Kasumi-1 (cell line): Measurements from ENCODE around the gene ZNF710.

Experiments
- DNase-seq, 2 experiments: peaks; one replicate each; lab custom pipeline; 2025; lab: John Stamatoyannopoulos, UW

ZNF710 gene

DNA sequence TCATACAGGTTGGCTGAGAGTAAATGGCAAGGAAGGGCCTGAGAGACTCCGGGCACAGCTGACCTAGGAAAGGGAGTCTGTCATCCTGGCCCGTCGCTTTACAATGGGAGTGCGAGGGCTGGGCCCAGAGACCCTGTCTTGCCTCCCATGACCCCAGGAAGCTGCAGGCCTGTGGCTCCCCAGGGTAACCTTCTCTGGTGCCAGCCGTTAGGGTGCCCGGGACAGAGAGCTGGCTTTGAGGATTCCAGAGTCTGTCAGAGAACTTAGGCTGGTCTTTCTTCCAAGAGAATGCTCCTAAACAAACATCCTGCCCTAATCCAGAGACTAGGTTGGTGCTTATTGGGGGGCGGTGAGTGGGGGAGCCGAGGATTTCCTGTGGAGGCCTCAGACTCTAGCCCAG, 18.5 kb downstream of the ZNF710 start:
- DNase-seq, result no peak

DNA sequence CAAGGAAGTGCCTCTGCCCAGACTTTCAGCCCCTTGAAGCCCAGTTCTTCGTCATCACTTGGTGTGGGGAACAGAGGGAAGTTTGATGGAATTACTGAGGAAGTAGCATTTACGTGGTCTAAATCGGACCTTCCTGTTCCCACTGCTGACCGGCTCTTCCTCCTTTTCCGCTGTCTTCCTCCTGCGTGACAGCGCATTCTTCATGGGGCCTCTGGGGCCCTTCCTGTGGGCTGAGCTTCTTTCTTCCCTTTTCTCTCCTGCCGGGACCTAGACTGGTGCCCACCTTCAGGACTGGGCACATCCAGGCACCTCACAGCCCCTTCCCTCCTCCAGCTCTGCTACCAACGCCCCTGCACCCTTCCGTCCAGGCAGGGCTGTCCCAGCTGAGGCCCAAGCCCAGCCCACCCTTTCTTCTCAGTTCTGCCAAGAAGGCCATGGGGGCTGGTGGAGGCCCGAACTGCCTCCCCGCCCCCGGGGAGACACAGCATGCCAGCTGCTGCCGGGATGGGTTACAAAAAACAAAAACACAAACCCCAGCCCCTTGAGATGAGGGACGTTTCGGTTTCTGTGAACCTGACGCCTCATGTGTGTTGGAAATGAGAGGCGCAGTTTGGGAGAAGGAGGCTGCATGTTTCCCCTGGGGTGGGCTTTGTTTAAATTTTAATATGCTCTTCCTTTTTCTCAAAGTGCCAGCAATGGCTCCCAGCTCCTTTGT, 19.1 kb downstream of the ZNF710 start:
- DNase-seq, result peak; percentile 40 to 41

DNA sequence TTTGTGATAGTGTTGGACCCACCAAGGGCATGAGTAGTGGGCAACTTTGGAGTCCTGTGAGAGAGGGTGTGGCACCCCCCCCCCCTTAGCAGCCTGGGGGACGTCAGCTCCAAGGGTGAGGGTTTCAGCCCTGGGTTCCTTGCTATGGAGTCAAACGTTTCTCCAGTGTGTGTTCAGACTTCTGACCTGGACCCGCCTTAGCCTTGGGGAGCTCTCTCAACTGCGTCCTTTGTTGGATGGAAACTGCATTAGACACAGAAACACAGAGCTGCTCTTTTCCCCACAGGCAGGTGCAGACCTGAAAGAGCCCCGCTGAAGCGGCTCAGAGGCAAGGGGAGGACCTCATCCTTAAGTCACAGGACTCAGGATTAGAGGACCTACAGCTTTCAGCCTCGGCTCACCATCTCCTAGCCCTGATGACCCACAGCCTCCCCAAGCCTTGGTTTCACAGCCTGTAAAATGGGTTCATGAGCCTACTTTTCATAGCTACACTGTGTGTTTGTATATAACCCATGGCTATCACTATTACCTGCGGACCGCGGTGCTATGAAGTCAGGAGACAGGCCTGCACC, 19.9 kb downstream of the ZNF710 start:
- DNase-seq, result no peak

DNA sequence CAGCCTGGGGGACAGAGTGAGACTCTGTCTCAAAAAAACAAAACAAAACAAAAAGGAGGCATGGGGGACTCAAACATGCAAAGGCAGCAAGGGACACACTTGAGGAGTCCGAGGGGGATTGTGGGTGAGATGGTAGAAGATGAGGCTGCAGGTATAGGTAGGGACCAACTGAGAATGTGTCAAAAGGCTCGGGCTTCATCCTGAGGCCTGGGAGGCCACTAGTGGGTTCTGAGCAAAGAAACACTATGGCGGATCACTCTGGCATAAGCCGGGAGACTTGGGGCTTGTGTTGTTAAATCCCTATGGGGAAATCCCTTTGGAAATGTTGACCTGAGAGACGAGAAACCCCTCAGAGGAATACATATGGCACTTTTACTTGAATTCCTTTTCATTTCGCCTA, 21.2 kb downstream of the ZNF710 start:
- DNase-seq, result no peak

DNA sequence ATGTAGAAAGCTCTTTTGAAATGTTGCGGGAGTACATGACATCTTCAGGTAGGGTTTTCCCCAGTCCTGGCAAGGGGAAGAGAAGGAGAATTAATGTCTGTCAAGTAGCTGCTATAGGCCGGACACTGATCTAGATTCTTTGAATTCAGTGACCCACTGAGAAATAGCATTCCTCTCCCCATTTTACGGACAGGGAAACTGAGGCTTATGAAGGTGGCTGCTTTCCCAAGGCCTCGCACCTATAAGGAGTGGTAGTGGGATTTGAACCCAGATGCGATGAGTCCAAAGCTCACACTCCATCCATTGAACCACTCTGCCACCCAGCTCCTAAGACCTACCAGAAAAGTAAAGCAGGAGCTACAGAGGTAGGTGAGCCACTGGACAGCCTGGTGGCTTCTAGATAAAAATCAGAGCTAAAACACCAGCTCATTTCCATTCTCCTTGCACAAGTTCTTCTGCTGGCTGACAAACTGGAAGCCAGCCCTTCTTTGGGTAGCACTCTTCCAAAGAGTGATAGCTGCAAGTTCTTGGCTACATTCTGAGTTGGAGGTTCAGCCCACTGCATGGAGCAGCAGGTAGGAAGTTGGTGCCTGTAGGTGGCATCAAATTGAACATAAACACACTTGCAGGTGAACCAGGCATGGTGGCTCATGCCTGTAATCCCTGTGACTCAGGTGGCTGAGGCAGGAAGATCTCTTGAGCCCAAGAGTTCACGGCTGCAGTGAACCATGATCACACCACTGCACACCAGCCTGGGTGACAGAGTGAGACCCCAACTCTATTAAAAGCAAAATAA, 22.0 kb downstream of the ZNF710 start:
- no peak for DNase-seq

DNA sequence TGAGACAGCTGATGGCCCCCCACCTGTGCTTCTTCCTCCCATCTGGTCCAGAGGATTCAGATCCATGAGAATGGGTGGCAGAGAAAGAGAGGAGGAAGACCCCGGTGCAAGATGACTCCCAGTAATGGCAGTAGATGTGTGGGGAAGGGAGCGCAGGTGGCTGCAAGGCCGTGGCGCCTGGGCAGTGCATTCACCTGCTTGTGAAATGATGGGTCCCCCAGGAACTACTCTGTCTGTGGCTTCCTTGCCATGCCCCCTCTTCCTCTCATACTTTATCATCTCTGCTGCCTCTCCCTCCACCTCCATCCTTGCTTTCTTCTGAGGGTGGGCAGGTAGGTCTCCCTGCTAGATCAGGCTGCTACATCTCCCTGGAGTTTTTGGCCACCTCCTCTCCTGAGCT, 23.3 kb downstream of the ZNF710 start:
- DNase-seq, result no peak

DNA sequence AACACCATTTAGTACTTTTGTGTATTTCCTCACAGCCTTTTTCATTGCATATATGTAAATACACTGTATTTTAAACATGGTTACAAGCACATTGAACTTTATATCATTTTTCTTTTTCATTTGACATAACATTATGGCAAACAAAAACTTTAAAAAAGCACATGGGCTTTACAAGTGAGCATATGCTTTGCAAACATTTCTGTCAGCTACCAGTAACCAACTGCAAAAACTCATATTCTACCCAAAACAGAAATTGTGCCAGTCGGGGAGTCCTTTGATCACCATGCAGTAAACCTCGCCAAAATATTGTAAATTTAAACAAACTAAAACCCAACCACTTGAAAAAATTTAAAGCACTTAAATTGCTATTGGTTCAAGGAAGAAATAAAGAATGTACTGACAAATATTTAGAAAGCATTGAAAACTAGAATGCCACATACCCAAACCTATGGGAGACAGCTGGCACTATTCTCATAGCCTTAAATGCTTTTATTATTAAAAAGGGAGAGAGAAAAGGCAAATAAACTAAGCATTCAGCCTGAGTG, 24.4 kb downstream of the ZNF710 start:
- DNase-seq, result no peak

DNA sequence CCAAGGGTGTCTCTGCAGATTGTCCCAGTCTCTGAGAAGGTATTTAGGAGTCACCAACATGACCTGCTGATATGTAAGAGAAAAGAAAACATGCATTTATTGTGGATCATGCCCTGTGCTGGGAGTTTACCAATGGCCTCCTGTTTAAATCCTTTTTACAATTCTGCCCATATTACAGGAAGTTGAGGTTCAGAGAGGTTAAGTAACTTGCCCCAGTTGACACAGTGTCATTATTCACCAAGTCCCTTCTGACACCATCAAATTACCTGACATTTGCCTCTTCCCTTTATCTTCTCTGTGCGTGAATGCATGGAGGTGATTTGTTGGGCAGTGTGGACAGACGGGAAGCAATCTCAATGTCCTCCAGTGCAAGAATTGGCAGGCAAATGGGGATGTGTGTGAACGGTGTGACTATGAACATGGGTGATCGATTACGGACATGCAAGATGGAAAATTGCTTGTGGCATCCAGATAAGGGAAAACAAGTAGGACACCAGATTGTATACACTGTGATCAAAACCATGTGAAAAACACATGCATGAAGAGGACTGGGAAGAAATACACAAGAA, 27.3 kb downstream of the ZNF710 start:
- no peak for DNase-seq

DNA sequence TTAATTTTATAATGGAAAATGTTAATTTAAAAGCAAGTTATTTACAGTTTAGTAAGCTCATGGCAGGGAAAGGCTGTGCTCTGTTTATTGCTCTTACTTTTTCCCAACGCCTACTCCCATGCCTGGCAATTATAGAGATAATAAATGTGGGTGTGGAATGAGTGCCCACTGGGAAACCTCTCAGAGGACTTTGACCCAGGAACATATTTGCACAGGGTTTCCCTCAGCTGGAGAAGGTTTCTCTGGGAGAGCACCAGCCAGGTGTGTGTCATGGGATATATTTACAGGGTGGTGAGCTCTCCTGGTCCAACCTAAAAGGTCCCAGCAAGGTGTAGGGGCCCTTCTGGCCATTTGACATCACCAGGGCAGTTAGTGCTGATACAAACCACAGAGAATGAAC, 27.9 kb downstream of the ZNF710 start:
- DNase-seq, result no peak

DNA sequence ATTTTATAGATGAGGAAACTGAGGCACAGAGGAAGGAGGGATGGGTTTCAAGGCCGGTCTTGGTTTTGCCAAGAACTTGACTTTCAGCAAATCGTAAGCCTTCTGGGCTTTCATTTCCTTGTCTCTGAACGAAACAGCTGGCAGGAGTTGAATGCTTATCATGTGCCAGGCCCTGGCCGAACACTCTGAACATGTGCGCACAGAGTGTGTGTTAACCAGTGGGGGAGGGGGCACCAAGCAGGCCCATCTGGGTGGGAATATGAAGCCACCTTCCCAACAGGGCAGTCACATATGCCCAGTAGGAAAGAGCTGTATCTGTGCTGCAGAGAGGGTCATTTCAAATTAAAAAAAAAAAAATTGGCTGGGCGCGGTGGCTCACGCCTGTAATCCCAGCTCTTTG, 29.3 kb downstream of the ZNF710 start:
- no peak for DNase-seq

DNA sequence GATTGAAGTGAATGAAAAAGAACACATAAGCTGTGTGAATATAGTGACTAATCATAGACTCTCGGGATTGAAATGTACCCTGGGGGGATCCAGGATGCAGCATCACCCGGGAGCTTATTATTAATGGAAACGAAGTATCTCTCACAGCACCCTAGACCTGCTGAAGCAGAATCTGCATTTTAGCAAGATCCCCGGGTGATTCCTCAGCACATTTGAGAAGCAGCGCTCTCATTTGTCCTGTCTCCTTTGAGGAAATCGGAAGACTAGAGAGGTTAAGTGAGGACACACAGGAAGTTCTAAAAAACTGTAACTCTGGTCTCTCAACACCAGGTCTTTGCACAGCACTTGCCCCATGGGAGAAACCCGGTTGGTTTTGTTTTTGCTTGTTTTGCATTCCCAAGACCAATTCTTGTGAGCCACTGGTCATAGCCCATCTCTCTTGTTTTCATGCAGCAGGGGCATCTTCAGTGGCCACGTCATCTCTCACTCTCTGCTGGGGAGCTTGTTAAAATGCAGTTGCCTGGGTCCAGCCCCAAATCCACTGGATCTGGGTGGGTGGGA, 30.2 kb downstream of the ZNF710 start:
- peak; percentile 93 to 94 for DNase-seq

DNA sequence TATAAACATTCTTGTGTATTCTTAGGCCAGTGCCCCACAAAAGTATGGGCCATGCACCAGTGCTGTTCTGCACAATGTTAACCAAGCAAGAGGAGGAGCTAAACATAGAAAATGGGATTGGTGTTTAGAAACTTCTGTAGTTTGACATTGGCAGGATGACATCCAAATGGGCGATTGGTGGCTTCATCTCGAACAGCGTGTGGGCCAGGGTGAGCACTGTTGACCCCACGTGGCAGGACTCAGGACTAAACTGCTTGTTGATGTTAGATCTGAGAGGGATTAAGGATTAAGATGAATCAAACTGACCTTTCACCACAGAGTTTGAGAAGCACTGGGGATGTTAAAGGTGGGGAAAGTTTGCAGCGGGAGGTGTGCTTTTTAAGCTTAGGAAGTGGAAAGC, 31.9 kb downstream of the ZNF710 start:
- no peak for DNase-seq

DNA sequence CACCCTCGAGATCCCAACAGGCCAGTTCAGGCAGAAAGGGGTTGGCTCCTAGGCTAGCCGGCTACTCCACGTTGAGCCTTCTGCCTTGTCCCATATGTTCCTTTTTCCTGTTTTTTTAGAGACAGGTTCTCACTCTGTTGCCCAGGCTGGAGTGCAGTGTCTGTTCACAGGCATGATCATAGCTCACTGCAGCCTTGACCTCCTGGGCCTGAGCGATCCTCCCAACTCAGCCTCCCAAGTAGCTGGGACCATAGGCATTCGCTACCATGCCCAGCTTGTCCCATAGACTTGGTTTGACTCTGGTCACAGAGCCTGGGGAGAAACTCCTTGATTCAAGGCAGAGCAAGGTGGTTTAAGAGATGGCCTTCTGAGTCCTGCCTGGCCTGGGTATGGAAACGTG, 32.3 kb downstream of the ZNF710 start:
- no peak for DNase-seq

DNA sequence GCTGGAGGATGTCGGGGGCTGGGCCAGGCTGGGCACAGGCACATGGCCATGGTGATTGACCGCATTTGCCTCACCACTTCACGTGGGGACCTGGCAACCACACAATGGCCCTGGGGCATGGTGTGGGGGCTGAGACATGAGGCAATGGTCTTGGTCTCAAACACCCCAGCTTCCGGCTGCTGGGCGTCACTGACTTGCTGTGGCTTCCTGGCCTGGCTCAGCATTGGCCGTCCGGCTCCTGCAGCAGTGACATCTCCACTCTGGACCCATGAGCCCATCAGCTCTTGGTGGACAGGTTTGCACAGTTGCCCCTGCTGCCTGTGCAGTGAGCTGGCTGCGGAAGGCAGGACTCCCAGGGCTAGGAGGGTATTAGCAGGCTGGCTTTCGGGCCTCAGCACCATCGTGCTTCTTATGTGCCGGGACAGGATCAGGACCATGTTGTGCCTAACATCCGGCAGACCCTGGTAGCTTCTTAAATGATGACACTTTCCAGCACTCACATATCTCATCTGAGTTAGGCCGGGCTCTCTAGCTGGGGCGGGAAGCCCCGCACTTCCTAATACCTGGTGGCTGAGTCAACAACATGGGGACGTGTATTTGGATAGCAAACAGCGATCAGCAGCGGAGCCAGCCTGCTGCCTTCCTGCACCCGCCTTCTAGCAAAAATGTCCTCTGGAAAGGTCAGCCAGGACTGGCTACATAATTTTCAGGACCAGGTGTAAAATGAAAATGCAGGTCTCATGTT, 34.1 kb downstream of the ZNF710 start:
- peak; percentile 58 to 63 for DNase-seq

DNA sequence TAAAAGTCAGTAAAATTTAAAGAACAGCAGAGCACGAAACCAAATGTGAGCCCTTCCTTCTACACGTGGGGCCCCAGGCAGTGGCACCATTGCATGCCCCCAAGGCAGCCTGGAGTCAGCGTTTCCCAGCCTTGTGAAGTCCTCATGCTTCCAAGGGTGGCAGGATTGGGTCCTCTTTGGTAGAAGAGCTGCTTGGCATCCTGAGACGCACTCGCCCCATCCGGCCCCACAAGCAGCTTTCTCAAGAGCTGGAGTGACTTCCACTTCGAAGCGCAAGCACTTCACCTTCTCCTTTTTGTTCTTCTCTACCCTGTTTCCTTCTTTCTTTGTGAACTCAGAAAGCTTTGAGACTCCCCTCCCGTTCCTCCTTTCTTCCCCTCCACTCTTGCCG, 34.7 kb downstream of the ZNF710 start:
- peak in 1 of 2 experiments; percentile 55 for DNase-seq

DNA sequence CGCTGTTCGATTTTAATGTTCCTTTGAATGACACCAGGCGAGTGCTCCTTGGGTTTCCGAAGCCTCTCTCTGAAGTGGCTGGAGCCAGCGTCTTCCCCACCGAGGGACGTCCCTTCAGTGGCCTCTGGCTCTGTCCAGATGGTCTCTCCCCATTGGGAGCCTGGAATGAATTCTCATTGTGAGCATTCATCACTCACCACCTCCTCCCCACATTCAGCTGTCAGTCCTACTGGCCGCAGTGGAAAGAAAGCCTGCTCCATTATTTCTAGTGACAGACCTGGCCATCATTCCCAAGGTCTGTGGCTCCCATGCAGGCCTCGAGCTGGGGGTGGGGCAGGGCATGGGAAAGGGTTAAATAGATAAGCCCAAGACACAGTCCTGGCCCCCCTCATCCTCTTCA, 35.2 kb downstream of the ZNF710 start:
- DNase-seq, result no peak

DNA sequence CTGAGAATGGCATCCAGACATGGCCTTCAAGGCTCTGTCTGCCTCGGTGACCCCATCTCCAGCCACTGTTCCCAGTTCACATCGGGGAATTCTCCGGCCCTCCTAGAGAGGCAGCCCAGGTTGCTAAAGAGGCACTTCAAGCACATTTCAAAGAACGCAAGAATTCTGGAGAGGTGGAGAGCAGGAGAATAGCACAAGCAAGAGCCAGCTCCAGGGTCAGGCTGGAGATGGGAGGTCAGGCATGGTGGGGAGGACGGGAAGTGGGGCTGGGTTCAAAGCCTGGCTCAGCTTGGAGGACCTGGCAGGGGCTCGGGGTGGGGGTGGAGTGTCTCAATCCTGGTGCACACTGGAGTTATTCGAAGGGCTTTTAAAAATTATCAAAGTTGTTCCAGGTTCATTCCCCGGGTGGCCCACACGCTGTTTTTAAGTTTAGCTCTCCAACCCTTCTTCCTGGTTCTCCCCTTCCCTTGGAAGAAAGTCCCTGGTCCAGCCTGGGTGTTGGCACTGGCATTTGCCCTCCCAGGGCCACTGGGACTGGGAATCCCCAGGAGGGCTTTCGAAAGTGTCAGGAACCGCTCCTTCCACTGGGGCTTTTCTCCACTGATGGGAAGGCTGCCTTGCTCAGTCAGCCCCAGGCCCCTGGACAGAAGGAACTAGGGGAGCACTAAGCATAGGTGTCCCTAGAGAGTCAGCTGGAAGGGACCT, 35.8 kb downstream of the ZNF710 start:
- no peak for DNase-seq

DNA sequence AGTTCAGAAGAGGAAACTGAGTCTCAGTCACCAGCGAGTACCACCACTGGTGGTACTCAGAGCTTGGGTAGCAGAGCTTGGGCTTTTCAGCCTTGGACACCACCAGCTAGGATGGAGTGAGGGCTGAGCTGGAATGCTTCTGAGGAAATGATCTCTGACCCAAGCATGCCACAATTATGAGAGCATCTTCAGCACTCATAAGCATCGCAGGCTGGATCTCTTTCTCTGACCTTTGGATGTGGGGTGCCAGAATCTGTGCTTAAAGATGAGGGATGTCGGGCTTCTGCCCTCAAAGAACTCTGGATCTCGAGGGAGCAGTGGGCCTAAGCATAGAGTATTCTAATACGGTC, 36.4 kb downstream of the ZNF710 start:
- DNase-seq, result no peak

DNA sequence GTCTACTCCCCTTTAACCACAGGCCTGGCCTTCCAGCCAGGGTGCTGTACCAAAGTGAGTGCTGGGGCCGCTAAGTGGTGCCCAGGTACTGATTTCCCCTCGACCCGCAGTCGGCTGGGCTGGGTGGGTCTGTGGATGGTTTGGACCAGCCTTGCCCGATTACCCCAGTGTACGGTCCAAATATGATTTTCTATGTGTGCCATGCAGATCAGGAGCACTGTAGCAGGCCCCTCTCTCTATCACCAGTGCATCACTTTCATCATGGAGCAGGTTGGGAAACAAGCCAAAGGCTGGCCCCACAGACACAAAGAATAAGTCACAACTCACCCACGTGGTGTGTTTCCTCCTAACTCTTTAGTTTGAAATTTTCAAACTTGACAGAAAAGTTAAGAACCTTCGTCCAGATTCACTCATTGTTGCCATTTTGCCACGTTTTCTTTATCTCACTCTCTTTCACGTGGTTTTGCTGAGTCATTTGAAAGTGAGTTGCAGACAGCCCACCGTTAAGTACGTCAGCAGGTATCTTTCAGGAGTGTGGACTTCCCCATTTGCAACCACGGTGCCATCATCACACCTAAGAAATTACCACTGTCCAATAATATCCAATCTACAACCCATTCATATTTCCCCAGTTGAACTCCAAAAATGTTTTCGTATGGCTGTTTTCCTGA, 37.0 kb downstream of the ZNF710 start:
- no peak for DNase-seq

DNA sequence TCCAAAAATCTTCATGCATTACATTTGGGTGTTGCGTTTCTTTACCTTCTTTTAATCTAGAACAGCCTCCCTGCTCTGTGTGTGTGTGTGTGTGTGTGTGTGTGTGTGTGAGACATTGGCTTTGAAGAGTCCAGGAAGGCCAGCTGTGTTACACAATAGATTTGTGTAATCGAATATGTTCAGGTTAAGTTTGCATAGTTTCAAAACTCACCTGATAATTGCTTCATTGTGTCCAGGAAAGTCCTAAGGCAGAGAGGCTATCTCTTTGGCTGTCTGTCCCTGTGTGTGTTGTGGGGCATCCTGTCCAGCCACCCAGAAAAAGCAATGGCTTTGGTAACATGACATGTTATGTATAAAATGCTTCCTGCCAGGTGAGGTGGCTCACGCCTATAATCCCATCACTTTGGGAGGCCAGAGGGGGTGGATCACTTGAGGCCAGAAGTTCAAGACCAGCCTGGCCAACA, 37.5 kb downstream of the ZNF710 start:
- no peak for DNase-seq
